ENCODE measurements around the gene GPR176.

The GPR176 gene

DNA sequence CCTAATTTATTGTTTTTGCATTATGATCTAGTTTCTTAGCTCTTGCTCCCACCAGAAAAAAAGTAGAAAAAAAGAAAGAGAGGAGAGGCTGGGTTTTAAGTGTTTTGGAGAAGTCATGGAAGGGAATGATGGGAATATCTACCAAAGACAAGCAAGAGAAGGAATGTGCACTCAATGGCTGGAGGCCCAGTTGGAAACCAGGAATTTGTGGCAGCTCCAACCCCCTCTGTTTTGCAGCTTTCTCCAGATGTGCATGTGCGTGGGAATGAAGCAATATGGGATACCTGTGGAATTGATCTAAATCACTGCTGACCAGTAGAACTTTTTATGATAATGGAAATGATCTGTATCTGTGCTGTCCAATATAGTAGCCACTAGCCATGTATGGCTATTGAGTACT lies 41.0 kb upstream of the GPR176 start:
- no peak overlapping the region for H3K4me3 ChIP-seq (ENCODE audit: low read depth, low read length)
- H3K4me1 ChIP-seq: no peaks in the 10 kb centered on the region
- no peaks in the 10 kb centered on the region for H3K27me3 ChIP-seq
- TF ChIP-seq, protein P1, sequence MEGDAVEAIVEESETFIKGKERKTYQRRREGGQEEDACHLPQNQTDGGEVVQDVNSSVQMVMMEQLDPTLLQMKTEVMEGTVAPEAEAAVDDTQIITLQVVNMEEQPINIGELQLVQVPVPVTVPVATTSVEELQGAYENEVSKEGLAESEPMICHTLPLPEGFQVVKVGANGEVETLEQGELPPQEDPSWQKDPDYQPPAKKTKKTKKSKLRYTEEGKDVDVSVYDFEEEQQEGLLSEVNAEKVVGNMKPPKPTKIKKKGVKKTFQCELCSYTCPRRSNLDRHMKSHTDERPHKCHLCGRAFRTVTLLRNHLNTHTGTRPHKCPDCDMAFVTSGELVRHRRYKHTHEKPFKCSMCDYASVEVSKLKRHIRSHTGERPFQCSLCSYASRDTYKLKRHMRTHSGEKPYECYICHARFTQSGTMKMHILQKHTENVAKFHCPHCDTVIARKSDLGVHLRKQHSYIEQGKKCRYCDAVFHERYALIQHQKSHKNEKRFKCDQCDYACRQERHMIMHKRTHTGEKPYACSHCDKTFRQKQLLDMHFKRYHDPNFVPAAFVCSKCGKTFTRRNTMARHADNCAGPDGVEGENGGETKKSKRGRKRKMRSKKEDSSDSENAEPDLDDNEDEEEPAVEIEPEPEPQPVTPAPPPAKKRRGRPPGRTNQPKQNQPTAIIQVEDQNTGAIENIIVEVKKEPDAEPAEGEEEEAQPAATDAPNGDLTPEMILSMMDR (IDR thresholded peaks at IDR 0.05; ENCODE audit: low read depth, low read length): no peak
- no peaks in the 10 kb centered on the region for H3K9me3 ChIP-seq
- no peak for DNase-seq
- H3K36me3 ChIP-seq: peaks cover 18% of the 10 kb centered on the region

- TF ChIP-seq, protein P1 (IDR thresholded peaks at IDR 0.05; ENCODE audit: low read depth, low read length): no peak
- H3K36me3 ChIP-seq: peaks cover 22% of the 10 kb centered on the region
- no peak for DNase-seq
Observed at GRCh38 chr15:39960411-39960810, 40.3 kb upstream of the GPR176 start.

DNA sequence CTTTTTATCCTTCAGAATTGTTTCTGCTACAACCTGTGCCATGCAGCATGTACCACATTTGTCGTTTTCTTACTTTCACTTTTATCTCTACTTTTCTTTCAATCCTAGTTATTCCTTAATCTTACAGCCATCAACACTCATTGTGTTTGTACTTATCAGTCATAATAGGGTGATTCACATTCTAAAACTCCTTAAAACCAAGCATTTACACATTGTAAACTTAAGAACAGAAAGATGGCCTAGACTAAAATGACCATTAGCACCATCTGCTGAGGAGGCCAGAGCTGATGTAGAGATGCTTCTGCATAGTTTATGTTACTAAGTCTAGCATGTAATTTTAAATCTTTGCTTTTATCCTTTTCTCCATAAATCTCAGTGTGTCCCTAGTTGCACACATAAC lies 39.3 kb upstream of the GPR176 start:
- no peak for DNase-seq
- Histone ChIP-seq H3K27me3 (no peaks in the 10 kb centered on the region), H3K4me1 (no peaks in the 10 kb centered on the region), H3K4me3 (ENCODE audit: low read depth, low read length) (no peak overlapping the region), H3K36me3 (peaks cover 32% of the 10 kb centered on the region), H3K9me3 (no peaks in the 10 kb centered on the region)
- TF ChIP-seq, protein P1 (IDR thresholded peaks at IDR 0.05; ENCODE audit: low read depth, low read length): no peak

More at GRCh38 chr15:39960411-39960810, 40.3 kb upstream of the GPR176 start:
- Histone ChIP-seq H3K4me3 (ENCODE audit: low read depth, low read length) (no peak overlapping the region), H3K27me3 (no peaks in the 10 kb centered on the region), H3K9me3 (no peaks in the 10 kb centered on the region), H3K4me1 (no peaks in the 10 kb centered on the region)

- no peak for DNase-seq
- no peak overlapping the region for H3K4me3 ChIP-seq (ENCODE audit: low read depth, low read length)
- TF ChIP-seq, protein P1 (IDR thresholded peaks at IDR 0.05; ENCODE audit: low read depth, low read length): no peak
- H3K36me3 ChIP-seq: peaks cover 32% of the 10 kb centered on the region
- no peaks in the 10 kb centered on the region for H3K9me3 ChIP-seq
- H3K27me3 ChIP-seq: no peaks in the 10 kb centered on the region
- H3K4me1 ChIP-seq: no peaks in the 10 kb centered on the region
Observed at GRCh38 chr15:39957481-39957880, 37.4 kb upstream of the GPR176 start.

- Histone ChIP-seq H3K27me3 (no peaks in the 10 kb centered on the region), H3K9me3 (no peaks in the 10 kb centered on the region), H3K36me3 (peaks cover 32% of the 10 kb centered on the region), H3K4me1 (no peaks in the 10 kb centered on the region), H3K4me3 (ENCODE audit: low read depth, low read length) (no peak overlapping the region)
- no peak for DNase-seq
- TF ChIP-seq, protein P1 (IDR thresholded peaks at IDR 0.05; ENCODE audit: low read depth, low read length): no peak
Observed at GRCh38 chr15:39953521-39953920, 33.5 kb upstream of the GPR176 start.

DNA sequence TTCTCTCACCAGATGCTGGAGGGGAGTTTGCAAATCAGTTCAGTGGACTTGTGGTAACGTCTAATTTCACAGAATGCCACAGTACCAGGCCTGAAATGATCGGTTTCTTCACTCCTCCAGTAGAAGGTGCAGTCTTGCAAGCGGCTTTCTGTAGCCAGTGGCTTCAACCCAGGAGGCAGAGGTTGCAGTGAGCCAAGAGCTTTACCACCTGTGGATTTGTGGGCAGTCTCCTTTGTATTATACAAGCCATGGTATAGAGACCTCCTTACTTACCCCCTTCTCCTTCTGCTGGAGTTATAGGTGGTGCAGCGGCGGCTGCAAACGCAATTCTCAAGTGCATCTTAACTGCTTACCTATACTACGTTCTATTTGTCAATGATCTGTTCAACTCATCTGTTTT lies 31.5 kb upstream of the GPR176 start:
- DNase-seq: no peak
- peaks cover 19% of the 10 kb centered on the region for H3K36me3 ChIP-seq
- TF ChIP-seq, protein P1 (IDR thresholded peaks at IDR 0.05; ENCODE audit: low read depth, low read length): no peak
- no peak overlapping the region for H3K4me3 ChIP-seq (ENCODE audit: low read depth, low read length)
- H3K4me1 ChIP-seq: no peaks in the 10 kb centered on the region
- no peaks in the 10 kb centered on the region for H3K27me3 ChIP-seq
- H3K9me3 ChIP-seq: no peaks in the 10 kb centered on the region
